Mesendoderm (in vitro differentiated cells): ENCODE results near the gene KIAA1210.
"Not testable (repeated sequence)": the region's sequence is repeated elsewhere in the genome, so short reads cannot be mapped to it uniquely, and the experiment has no call there.

Experiments
- DNase-seq: peaks from one replicate; pipeline ENCODE4 v3.0.0; 2013
- H2AK5ac ChIP-seq: 2 replicates; pipeline ENCODE4 v1.6.1; 2013; ENCODE audit warnings: low read length, inconsistent platforms
- H2BK120ac ChIP-seq: 2 replicates; pipeline ENCODE4 v1.6.1; 2013; ENCODE audit warnings: low read depth, mild to moderate bottlenecking, low read length, moderate library complexity, mixed read lengths
- H2BK15ac ChIP-seq: replicated peaks from 2 replicates; pipeline ENCODE4 v1.6.1; 2013; ENCODE audit warnings: low read depth, mild to moderate bottlenecking, moderate library complexity
- H2BK5ac ChIP-seq: 2 replicates; pipeline ENCODE4 v1.6.1; 2013; ENCODE audit warnings: low read length, inconsistent platforms
- H3K18ac ChIP-seq: 2 replicates; pipeline ENCODE4 v1.6.1; 2013; ENCODE audit warnings: mild to moderate bottlenecking, low read length, mixed read lengths
- H3K23ac ChIP-seq: one replicate; pipeline ENCODE4 v1.6.1; 2013; ENCODE audit warnings: low read length
- H3K27ac ChIP-seq: 2 replicates; pipeline ENCODE4 v1.5.1; 2013; ENCODE audit warnings: low read depth, mild to moderate bottlenecking, inconsistent platforms, low read length, moderate library complexity
- H3K27me3 ChIP-seq: 2 replicates; pipeline ENCODE4 v1.6.1; 2013; ENCODE audit warnings: low read length, control low read depth, mild to moderate bottlenecking, inconsistent platforms; ENCODE audit not compliant: insufficient read depth, poor library complexity
- H3K36me3 ChIP-seq: 2 replicates; pipeline ENCODE4 v1.6.1; 2013; ENCODE audit warnings: low read length, inconsistent platforms; ENCODE audit not compliant: control insufficient read depth, insufficient read depth
- H3K4ac ChIP-seq: one replicate; pipeline ENCODE4 v1.6.1; 2013; ENCODE audit warnings: low read depth, mild to moderate bottlenecking, low read length, moderate library complexity
- H3K4me1 ChIP-seq: 2 replicates; pipeline ENCODE4 v1.6.1; 2013; ENCODE audit warnings: low read depth, low read length, inconsistent platforms; ENCODE audit not compliant: control insufficient read depth
- H3K4me2 ChIP-seq: 2 replicates; pipeline ENCODE4 v1.6.1; 2013; ENCODE audit warnings: low read length
- H3K4me3 ChIP-seq: 2 replicates; pipeline ENCODE4 v1.5.1; 2013; ENCODE audit warnings: mild to moderate bottlenecking, low read length
- H3K56ac ChIP-seq: one replicate; pipeline ENCODE4 v1.6.1; 2013; ENCODE audit warnings: low read length
- H3K79me1 ChIP-seq: 2 replicates; pipeline ENCODE4 v1.6.1; 2013; ENCODE audit warnings: low read length, inconsistent platforms
- H3K79me2 ChIP-seq: 2 replicates; pipeline ENCODE4 v1.6.1; 2013; ENCODE audit warnings: mild to moderate bottlenecking, low read length; ENCODE audit not compliant: control insufficient read depth, insufficient read depth
- H3K9ac ChIP-seq: 2 replicates; pipeline ENCODE4 v1.6.1; 2013; ENCODE audit warnings: low read length, inconsistent platforms
- H4K5ac ChIP-seq: one replicate; pipeline ENCODE4 v1.6.1; 2013; ENCODE audit warnings: low read length
- H4K8ac ChIP-seq: one replicate; pipeline ENCODE4 v1.6.1; 2013; ENCODE audit warnings: low read depth, mild to moderate bottlenecking, control low read depth, low read length, moderate library complexity
- WGBS: extraction: QIAGEN DNeasy Blood & Tissue Kit; methylation state at CpG from one replicate; pipeline ENCODE4 v1.1.7; 2013; ENCODE audit warnings: low lambda C conversion rate, missing lambda C conversion rate; ENCODE audit not compliant: insufficient coverage; ENCODE audit errors: extremely low coverage; 5-methylcytosine and 5-hydroxymethylcytosine counted together

KIAA1210 gene

DNA sequence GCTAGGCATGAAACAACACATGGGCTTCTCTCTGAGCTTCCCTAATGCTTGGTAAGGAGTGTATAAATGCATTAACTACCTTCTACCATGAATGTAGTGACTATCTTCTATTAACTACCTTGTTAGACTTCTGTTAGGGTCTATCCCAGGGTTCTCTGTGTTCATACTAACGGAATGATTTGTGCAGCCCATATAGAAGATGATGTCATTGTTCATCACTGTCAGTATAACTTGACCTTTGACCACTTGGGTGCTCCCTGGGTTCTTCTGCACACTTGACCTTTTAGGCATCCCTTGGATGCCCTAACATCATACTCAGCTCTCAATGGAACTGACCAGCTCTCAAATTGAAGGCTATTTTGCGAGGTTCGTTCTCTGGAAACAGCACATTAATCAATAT is 85.6 kb downstream of the KIAA1210 start:
- Histone ChIP-seq H3K79me2 (no peaks in the 10 kb centered on the region), H3K56ac (no peak overlapping the region), H3K9ac (no peak overlapping the region), H3K36me3 (no peaks in the 10 kb centered on the region), H2BK5ac (no peak overlapping the region), H4K5ac (no peak overlapping the region), H3K4me3 (no peak overlapping the region), H3K4me1 (no peaks in the 10 kb centered on the region), H2BK120ac (no peak overlapping the region), H3K79me1 (no peaks in the 10 kb centered on the region), H3K23ac (no peak overlapping the region), H3K18ac (no peak overlapping the region), H4K8ac (no peak overlapping the region), H3K27ac (no peak overlapping the region), H3K4me2 (no peak overlapping the region), H2AK5ac (no peak overlapping the region), H2BK15ac (no peak overlapping the region), H3K27me3 (no peaks in the 10 kb centered on the region), H3K4ac (no peak overlapping the region)
- no peak for DNase-seq
- WGBS, result no CpG with 5 or more reads among the region's 3 CpGs

DNA sequence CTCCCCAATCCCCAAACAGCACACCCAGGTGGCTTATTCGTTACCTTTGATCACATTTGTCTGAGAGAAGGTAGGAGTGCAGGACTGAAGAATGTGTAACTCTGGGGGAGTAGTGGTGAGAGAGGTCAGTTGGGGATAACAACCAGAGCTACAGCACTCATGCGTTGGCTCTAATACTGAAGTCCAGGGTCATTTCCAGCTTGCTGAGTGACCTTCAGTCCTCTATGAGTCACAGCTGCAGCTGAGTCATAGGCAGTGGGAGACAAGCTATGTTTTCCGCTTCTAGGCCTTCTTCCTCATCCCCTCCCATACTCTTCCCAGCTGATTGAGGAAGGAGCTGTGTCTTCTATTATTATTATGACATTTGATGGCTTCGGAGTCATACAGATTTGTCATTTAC is 86.4 kb downstream of the KIAA1210 start:
- Histone ChIP-seq H3K27me3 (no peaks in the 10 kb centered on the region), H3K4me1 (no peaks in the 10 kb centered on the region), H3K9ac (no peak overlapping the region), H3K4me3 (no peak overlapping the region), H3K4ac (no peak overlapping the region), H2BK15ac (no peak overlapping the region), H3K79me1 (no peaks in the 10 kb centered on the region), H3K56ac (no peak overlapping the region), H3K79me2 (no peaks in the 10 kb centered on the region), H3K27ac (no peak overlapping the region), H4K5ac (no peak overlapping the region), H2BK5ac (no peak overlapping the region), H3K36me3 (no peaks in the 10 kb centered on the region), H3K4me2 (no peak overlapping the region), H3K23ac (no peak overlapping the region), H2BK120ac (no peak overlapping the region), H3K18ac (no peak overlapping the region), H2AK5ac (no peak overlapping the region), H4K8ac (no peak overlapping the region)
- WGBS, result no CpG with 5 or more reads among the region's 4 CpGs
- DNase-seq, result peak; percentile 34

- H3K56ac ChIP-seq, result no peak overlapping the region
- no peak overlapping the region for H3K27ac ChIP-seq
- no peak overlapping the region for H3K4me3 ChIP-seq
- no peak overlapping the region for H2BK15ac ChIP-seq
- H3K79me2 ChIP-seq, result no peaks in the 10 kb centered on the region
- no peaks in the 10 kb centered on the region for H3K36me3 ChIP-seq
- DNase-seq, result peak; percentile 31
- H3K4me1 ChIP-seq, result no peaks in the 10 kb centered on the region
- H3K27me3 ChIP-seq, result no peaks in the 10 kb centered on the region
- no peak overlapping the region for H4K8ac ChIP-seq
- no peak overlapping the region for H2BK5ac ChIP-seq
- H3K79me1 ChIP-seq, result no peaks in the 10 kb centered on the region
- H2AK5ac ChIP-seq, result no peak overlapping the region
- H3K4me2 ChIP-seq, result no peak overlapping the region
- WGBS, result no CpG with 5 or more reads among the region's 6 CpGs
- no peak overlapping the region for H3K9ac ChIP-seq
- no peak overlapping the region for H4K5ac ChIP-seq
- no peak overlapping the region for H2BK120ac ChIP-seq
- H3K23ac ChIP-seq, result no peak overlapping the region
- no peak overlapping the region for H3K4ac ChIP-seq
- no peak overlapping the region for H3K18ac ChIP-seq
These were observed 87.2 kb downstream of the KIAA1210 start for GRCh38 chrX:119040432-119040831.

DNA sequence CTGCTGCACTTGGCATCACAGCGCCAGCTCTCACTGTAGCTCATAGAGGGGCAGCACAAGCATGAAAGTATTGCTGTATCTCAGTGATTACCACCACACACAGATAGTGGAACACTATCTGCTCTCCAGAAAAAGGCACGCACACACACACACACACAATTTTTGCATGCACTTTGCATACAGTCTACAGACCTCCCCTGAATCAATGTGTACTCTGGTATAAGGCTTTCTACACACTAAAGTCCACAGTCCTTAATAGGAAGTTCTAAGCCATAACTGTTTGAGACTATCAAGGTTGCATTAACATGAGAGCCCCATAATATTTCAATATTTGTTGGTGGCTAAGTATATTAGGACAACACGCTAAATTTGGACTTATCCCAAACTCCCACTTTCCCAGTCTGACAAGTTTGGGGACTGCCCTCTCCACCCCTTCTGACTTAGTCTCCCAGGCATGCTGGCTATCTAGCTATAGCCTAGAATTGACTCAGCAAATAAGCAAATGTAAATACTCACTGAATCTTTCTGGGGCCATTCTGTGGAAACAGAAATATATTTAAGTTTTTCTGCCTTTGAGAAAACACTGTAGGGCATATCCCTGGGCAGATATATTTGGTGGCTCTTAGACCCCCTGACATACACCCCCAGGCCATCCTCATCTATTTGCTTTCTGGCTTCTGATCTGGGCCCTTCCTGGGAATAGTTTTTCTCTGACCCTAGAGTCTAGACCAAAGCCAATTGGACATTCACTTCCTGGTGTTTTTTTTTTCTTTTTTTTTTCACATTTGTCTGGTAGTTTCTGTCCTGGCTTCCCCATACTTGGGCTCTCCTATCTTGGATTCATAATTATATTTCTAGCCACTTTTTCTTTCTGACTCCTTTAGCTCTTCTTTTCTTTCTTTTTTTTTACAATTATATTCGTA is 91.2 kb downstream of the KIAA1210 start:
- no peak overlapping the region for H3K9ac ChIP-seq
- H3K4me2 ChIP-seq, result no peak overlapping the region
- H3K27me3 ChIP-seq, result no peaks in the 10 kb centered on the region
- H3K79me1 ChIP-seq, result no peaks in the 10 kb centered on the region
- H3K18ac ChIP-seq, result no peak overlapping the region
- no peak overlapping the region for H2BK120ac ChIP-seq
- no CpG with 5 or more reads among the region's 4 CpGs for WGBS
- no peaks in the 10 kb centered on the region for H3K4me1 ChIP-seq
- H2BK5ac ChIP-seq, result no peak overlapping the region
- H3K4me3 ChIP-seq, result no peak overlapping the region
- H2AK5ac ChIP-seq, result no peak overlapping the region
- H3K23ac ChIP-seq, result no peak overlapping the region
- no peaks in the 10 kb centered on the region for H3K79me2 ChIP-seq
- no peak overlapping the region for H4K5ac ChIP-seq
- H4K8ac ChIP-seq, result no peak overlapping the region
- H2BK15ac ChIP-seq, result no peak overlapping the region
- no peak overlapping the region for H3K4ac ChIP-seq
- no peaks in the 10 kb centered on the region for H3K36me3 ChIP-seq
- H3K56ac ChIP-seq, result no peak overlapping the region
- H3K27ac ChIP-seq, result no peak overlapping the region
- no peak for DNase-seq

DNA sequence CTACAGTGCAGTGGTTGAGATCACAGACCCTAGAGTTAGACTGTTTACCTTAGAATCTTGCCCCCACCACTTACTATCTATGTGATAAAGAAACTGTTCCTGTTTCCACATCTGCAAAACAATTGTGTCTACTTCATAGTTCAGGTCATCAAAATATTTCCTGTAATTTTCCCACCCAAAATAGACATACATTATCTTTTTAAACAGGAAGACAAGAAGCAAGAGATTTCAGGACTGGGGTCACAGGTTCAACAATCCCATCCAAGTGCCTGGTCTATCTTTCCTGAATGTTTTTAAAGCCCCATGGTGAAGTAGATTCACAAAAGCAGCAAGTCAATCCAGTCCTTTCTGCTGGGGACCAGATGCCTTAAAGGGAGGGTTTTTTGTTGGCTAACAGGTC is 96.6 kb downstream of the KIAA1210 start:
- no peak overlapping the region for H3K4me3 ChIP-seq
- H3K4me1 ChIP-seq, result no peaks in the 10 kb centered on the region
- H3K18ac ChIP-seq, result no peak overlapping the region
- no peak overlapping the region for H3K4me2 ChIP-seq
- no peak overlapping the region for H3K27ac ChIP-seq
- no peak overlapping the region for H3K23ac ChIP-seq
- H4K5ac ChIP-seq, result no peak overlapping the region
- H4K8ac ChIP-seq, result no peak overlapping the region
- H3K4ac ChIP-seq, result no peak overlapping the region
- no peak overlapping the region for H2BK15ac ChIP-seq
- no peaks in the 10 kb centered on the region for H3K36me3 ChIP-seq
- no peak overlapping the region for H2BK5ac ChIP-seq
- no peak for DNase-seq
- no peaks in the 10 kb centered on the region for H3K79me1 ChIP-seq
- H2BK120ac ChIP-seq, result no peak overlapping the region
- no peak overlapping the region for H2AK5ac ChIP-seq
- no peak overlapping the region for H3K9ac ChIP-seq
- H3K56ac ChIP-seq, result no peak overlapping the region
- no peaks in the 10 kb centered on the region for H3K79me2 ChIP-seq
- no peaks in the 10 kb centered on the region for H3K27me3 ChIP-seq

DNA sequence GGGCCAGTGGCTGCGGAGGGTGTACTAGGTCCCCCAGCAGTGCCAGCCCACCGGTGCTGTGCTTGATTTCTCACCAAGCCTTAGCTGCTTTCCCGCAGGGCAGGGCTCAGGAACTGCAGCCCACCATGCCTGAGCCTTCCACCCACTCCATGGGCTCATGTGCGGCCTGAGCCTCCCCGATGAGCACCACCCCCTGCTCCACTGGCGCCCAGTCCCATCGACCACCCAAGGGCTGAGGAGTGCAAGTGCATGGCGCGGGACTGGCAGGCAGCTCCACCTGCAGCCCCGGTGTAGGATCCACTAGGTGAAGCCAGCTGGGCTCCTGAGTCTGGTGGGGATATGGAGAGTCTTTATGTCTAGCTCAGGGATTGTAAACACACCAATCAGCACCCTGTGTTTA is 98.0 kb downstream of the KIAA1210 start:
- H3K27ac ChIP-seq, H3K18ac ChIP-seq: not testable (repeated sequence)
- WGBS, result no CpG with 5 or more reads among the region's 10 CpGs

More for the DNA sequence above, 98.0 kb downstream of the KIAA1210 start:
- H2BK15ac ChIP-seq, H3K4ac ChIP-seq, H3K4me3 ChIP-seq, H3K56ac ChIP-seq, DNase-seq, H2BK120ac ChIP-seq, H3K79me2 ChIP-seq, H2BK5ac ChIP-seq, H3K27me3 ChIP-seq, H4K8ac ChIP-seq, H4K5ac ChIP-seq, H3K4me1 ChIP-seq, H3K23ac ChIP-seq, H2AK5ac ChIP-seq, H3K79me1 ChIP-seq, H3K36me3 ChIP-seq, H3K4me2 ChIP-seq, H3K9ac ChIP-seq: not testable (repeated sequence)
